Sigmoid colon (tissue), 7 donors: ENCODE results near the gene KRTAP10-9. TPM values are rescaled to one million over a fixed set of nuclear protein-coding genes. Genes with fewer than 3 reads are reported as not detected.

Source experiments
- DNase-seq: peaks from one replicate; pipeline ENCODE4 v3.0.0-alpha.2; 2019
- H3K27ac ChIP-seq, 4 donors: fragments of 200-600 bp; sonication (generic); one replicate each; pipeline ENCODE4 v1.5.1; 2016 to 2019; ENCODE audit warnings: mild to moderate bottlenecking in 1 of 4
- H3K27me3 ChIP-seq, 3 donors: fragments of 200-600 bp; sonication (generic); one replicate each; pipeline ENCODE4 v1.5.1; 2019; ENCODE audit warnings: mild to moderate bottlenecking in 1 of 3
- H3K36me3 ChIP-seq, 4 donors: fragments of 200-600 bp; sonication (generic); one replicate each; pipeline ENCODE4 v1.5.1; 2016 to 2019
- H3K4me1 ChIP-seq, 4 donors: fragments of 200-600 bp; sonication (generic); one replicate each; pipeline ENCODE4 v1.5.1; 2017 to 2019
- H3K4me3 ChIP-seq, 4 donors: fragments of 200-600 bp; sonication (generic); one replicate each; pipeline ENCODE4 v1.5.1; 2017 to 2019; ENCODE audit warnings: mild to moderate bottlenecking in 2 of 4, moderate library complexity in 1 of 4
- H3K9me3 ChIP-seq, 4 donors: fragments of 200-600 bp in 3 of 4; sonication (generic) in 3 of 4; one replicate each; pipeline versions ENCODE4 v1.5.1 to v1.6.1; 2013 to 2019
- CTCF ChIP-seq, 4 experiments: fragments of 450-650 bp in 3 of 4; fragments of 200-600 bp in 1 of 4; IDR thresholded peaks; one replicate each; pipeline ENCODE4 v1.5.1; 2016 to 2019; ENCODE audit warnings: antibody characterized with exemption in 4 of 4, mild to moderate bottlenecking in 3 of 4, moderate library complexity in 2 of 4
- EP300 ChIP-seq, 4 donors: sonication (generic); formaldehyde crosslinking; IDR thresholded peaks; one replicate each; pipeline ENCODE4 v1.6.1; 2017; ENCODE audit warnings: antibody characterized with exemption in 4 of 4
- POLR2A ChIP-seq, 2 donors: fragments of 450-650 bp; IDR thresholded peaks; one replicate each; pipeline ENCODE4 v1.6.1; 2016; ENCODE audit warnings: antibody characterized with exemption in 2 of 2, mild to moderate bottlenecking in 2 of 2, moderate library complexity in 2 of 2
- POLR2AphosphoS5 ChIP-seq, 4 donors: sonication (generic); formaldehyde crosslinking; IDR thresholded peaks; one replicate each; pipeline ENCODE4 v1.6.1; 2017; ENCODE audit warnings: antibody characterized with exemption in 4 of 4
- WGBS, 2 donors: extraction: QIAGEN DNeasy Blood & Tissue Kit; methylation state at CpG; one replicate each; pipeline ENCODE4 v1.1.7; 2013; 5-methylcytosine and 5-hydroxymethylcytosine counted together
- intact Hi-C: fragments of 100-400 bp; cut with DNase I; formaldehyde crosslinking; loops from one replicate; pipeline ENCODE4 v1.15.1; 2023
- polyA plus RNA-seq, 3 donors: library from polyadenylated mRNA; stranded (reverse); fragments of 200-250 nt; gene quantifications; one replicate each; pipeline ENCODE4 v1.2.3, GENCODE V29; 2013
- total RNA-seq, 4 donors: library from RNA; depleted of rRNA; stranded (reverse); fragments of >200 nt; gene quantifications; one replicate each; pipeline ENCODE4 v1.1.0, GENCODE V29; 2016
- donor health status: healthy with polysubstance abuse.
- donor health status: Bipolar disorder and iron deficiency.
- donor health status: healthy.

Gene KRTAP10-9
- total and polyA plus RNA-seq, 7 donors: not detected

- Histone ChIP-seq H3K9me3 (peaks cover 0 to 10% (median 4%) of the 10 kb centered on the region in 4 donors), H3K27me3 (peaks cover 0 to 24% (median 10%) of the 10 kb centered on the region in 3 donors), H3K4me3 (no peak overlapping the region), H3K4me1 (no peaks in the 10 kb centered on the region), H3K36me3 (no peaks in the 10 kb centered on the region), H3K27ac (no peak overlapping the region)
- DNase-seq: no peak
- TF ChIP-seq POLR2AphosphoS5 (IDR thresholded peaks at IDR 0.05): no peak
- TF ChIP-seq CTCF (IDR thresholded peaks at IDR 0.05): no peak
- TF ChIP-seq EP300 (IDR thresholded peaks at IDR 0.05): no peak
- TF ChIP-seq POLR2A (IDR thresholded peaks at IDR 0.05): no peak
- 88 to 93% methylated on average over 3 of the region's 3 CpGs for WGBS, 2 donors
- intact Hi-C loops: no loop called here
Measured at GRCh38 chr21:44581158-44581557, 45.7 kb upstream of the KRTAP10-9 start.

DNA sequence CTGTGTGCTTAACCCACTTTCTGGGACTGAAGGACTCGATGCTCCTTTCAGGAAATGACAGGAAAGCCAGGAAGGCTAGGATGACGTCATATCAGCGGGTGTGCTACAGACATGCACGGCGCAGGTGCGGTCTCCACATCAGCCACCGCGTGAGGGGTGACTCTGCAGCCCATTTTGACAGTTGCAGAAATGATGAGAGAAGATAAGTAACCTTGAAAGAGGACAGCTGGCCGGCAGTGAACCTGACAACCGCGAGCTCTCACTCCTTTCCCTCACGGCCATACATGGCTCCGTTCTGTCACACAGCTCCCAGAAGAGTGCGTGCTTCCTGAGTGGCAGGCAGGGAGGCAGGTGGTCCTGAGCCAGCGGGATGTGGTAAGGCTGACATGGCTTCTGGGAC lies 44.8 kb upstream of the KRTAP10-9 start:
- no peak overlapping the region for H3K4me3 ChIP-seq
- 78 to 84% methylated on average over 15 of the region's 15 CpGs for WGBS, 2 donors
- H3K9me3 ChIP-seq: peaks cover 0 to 10% (median 4%) of the 10 kb centered on the region in 4 donors
- no peaks in the 10 kb centered on the region for H3K36me3 ChIP-seq
- no peak for DNase-seq
- H3K27ac ChIP-seq: no peak overlapping the region
- H3K4me1 ChIP-seq: no peaks in the 10 kb centered on the region
- intact Hi-C loops: no loop called here
- H3K27me3 ChIP-seq: peaks cover 0 to 26% (median 13%) of the 10 kb centered on the region in 3 donors
- TF ChIP-seq EP300 (IDR thresholded peaks at IDR 0.05): no peak
- no peak for TF ChIP-seq CTCF (IDR thresholded peaks at IDR 0.05)
- no peak for TF ChIP-seq POLR2A (IDR thresholded peaks at IDR 0.05)

DNA sequence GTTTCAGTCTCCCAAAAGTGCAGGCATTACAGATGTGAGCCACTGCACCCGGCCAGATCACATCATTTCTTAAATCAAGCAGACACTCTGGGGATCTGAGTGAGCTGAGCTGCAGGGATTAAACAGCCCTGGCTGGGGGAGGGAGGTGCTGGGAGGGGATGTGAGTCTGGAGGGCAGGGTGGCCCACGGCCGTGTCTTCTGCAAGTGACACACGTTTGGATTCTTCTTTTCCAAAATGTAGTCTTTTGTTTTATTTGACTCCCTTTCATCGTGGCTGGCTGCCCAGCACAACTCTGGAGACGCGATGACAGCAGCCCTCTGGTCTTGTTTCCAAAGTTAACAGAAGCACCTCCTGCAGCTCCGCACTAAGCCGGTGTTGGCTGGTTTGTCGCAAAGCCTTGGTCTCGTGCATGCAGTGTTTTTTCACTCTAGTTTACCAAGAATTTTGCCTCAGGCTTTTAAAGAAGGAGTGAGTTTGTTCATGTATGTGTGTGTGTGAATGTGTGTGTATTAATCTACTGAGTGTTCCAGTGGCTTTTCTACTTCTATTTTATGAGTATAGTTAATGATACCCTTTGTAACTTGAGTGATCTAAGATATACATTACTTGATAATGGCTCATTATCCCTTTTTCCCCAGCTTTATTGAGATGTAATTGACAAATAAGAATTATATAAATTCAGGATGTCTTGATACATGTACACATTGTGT lies 43.6 kb upstream of the KRTAP10-9 start:
- no peak for DNase-seq
- Histone ChIP-seq H3K4me1 (no peaks in the 10 kb centered on the region), H3K27ac (no peak overlapping the region), H3K9me3 (peaks cover 0 to 7% (median 3%) of the 10 kb centered on the region in 4 donors), H3K27me3 (peaks cover 0 to 30% (median 13%) of the 10 kb centered on the region in 3 donors), H3K4me3 (no peak overlapping the region), H3K36me3 (no peaks in the 10 kb centered on the region)
- WGBS, 2 donors: 43 to 46% methylated on average over 11 of the region's 11 CpGs
- intact Hi-C loops: no loop called here
- no peak for TF ChIP-seq POLR2A (IDR thresholded peaks at IDR 0.05)
- TF ChIP-seq EP300 (IDR thresholded peaks at IDR 0.05): no peak
- no peak for TF ChIP-seq CTCF (IDR thresholded peaks at IDR 0.05)
- no peak for TF ChIP-seq POLR2AphosphoS5 (IDR thresholded peaks at IDR 0.05)

DNA sequence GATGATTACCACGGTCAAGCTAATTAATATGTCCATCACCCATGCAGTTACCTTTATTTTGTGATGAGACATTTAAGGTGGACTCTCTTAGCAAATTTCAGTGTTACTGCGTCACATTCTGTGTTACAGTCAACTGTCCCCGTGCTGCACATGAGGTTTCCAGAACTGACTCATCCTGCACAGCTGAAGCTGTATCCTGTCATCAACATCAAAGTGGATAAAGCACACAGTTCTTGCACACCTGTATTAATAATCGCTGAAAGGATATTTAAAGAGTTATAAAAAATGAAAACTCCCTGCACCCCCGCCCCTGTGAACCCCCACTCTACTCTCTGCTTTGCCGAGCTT lies 43.1 kb upstream of the KRTAP10-9 start:
- 66 to 79% methylated on average over 6 of the region's 6 CpGs for WGBS, 2 donors
- H3K9me3 ChIP-seq: peaks cover 0 to 7% (median 3%) of the 10 kb centered on the region in 4 donors
- no peak overlapping the region for H3K27ac ChIP-seq
- TF ChIP-seq CTCF (IDR thresholded peaks at IDR 0.05) (no peak), POLR2AphosphoS5 (IDR thresholded peaks at IDR 0.05) (no peak)
- intact Hi-C loops: no loop called here
- H3K36me3 ChIP-seq: no peaks in the 10 kb centered on the region
- no peaks in the 10 kb centered on the region for H3K4me1 ChIP-seq
- peaks cover 0 to 30% (median 13%) of the 10 kb centered on the region in 3 donors for H3K27me3 ChIP-seq
- no peak overlapping the region for H3K4me3 ChIP-seq
- no peak for DNase-seq

DNA sequence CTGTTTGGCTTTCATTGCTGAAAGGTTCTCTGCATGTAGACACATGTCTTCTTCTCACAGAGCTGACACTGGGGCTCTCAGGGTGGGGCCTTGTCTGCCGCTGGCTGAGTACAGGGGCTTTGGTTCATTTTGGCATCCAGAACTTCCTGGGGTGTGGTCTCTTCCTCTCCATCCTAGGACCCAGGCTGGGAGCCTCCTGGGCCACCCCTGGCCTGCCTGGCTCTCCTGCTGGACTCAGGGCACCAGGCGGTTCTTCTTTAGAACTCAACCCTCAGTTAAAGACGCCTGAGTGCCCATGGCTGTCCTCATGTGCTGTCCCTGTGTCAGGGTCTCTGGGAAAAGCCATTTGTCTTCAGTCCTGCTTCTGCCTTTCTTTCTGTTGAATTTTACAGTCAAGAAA lies 41.0 kb upstream of the KRTAP10-9 start:
- Histone ChIP-seq H3K4me1 (no peaks in the 10 kb centered on the region), H3K9me3 (peaks cover 0 to 6% (median 1%) of the 10 kb centered on the region in 4 donors), H3K27me3 (peaks cover 0 to 49% (median 32%) of the 10 kb centered on the region in 3 donors), H3K4me3 (no peak overlapping the region), H3K36me3 (no peaks in the 10 kb centered on the region), H3K27ac (no peak overlapping the region)
- intact Hi-C loops: no loop called here
- DNase-seq: no peak
- WGBS, 2 donors: 77 to 86% methylated on average over 3 of the region's 3 CpGs
- TF ChIP-seq CTCF (IDR thresholded peaks at IDR 0.05) (no peak), POLR2AphosphoS5 (IDR thresholded peaks at IDR 0.05) (no peak), POLR2A (IDR thresholded peaks at IDR 0.05) (no peak), EP300 (IDR thresholded peaks at IDR 0.05) (no peak)
